Ascending aorta (tissue), 2 donors: ENCODE data around the gene PGC. TPM values are rescaled to one million over a fixed set of nuclear protein-coding genes. Genes with fewer than 3 reads are reported as not detected.

Experiments
- DNase-seq, 2 donors: peaks; one replicate each; pipeline ENCODE4 v3.0.0-alpha.2; 2019; ENCODE audit warnings: low spot score in 2 of 2
- H3K27ac ChIP-seq, 2 donors: fragments of 200-600 bp; sonication (generic); one replicate each; pipeline ENCODE4 v1.5.1; 2016 to 2017; ENCODE audit warnings: mild to moderate bottlenecking in 1 of 2
- H3K27me3 ChIP-seq: fragments of 200-600 bp; sonication (generic); one replicate; pipeline ENCODE4 v1.5.1; 2017
- H3K36me3 ChIP-seq, 2 donors: fragments of 200-600 bp; sonication (generic); one replicate each; pipeline ENCODE4 v1.5.1; 2016
- H3K4me1 ChIP-seq, 2 donors: fragments of 200-600 bp; sonication (generic); one replicate each; pipeline ENCODE4 v1.5.1; 2016 to 2017; ENCODE audit warnings: mild to moderate bottlenecking in 1 of 2
- H3K4me3 ChIP-seq, 2 donors: fragments of 200-600 bp; sonication (generic); one replicate each; pipeline ENCODE4 v1.5.1; 2016 to 2017; ENCODE audit warnings: mild to moderate bottlenecking in 1 of 2
- H3K9me3 ChIP-seq, 2 donors: fragments of 200-600 bp; sonication (generic); one replicate each; pipeline ENCODE4 v1.5.1; 2016
- CTCF ChIP-seq, 3 experiments: fragments of 200-600 bp in 2 of 3; fragments of 450-650 bp in 1 of 3; sonication (generic) in 2 of 3; IDR thresholded peaks; one replicate each; pipeline ENCODE4 v1.5.1; 2016 to 2019; ENCODE audit warnings: antibody characterized with exemption in 3 of 3, mild to moderate bottlenecking in 1 of 3, moderate library complexity in 1 of 3
- intact Hi-C: fragments of 100-400 bp; cut with DNase I; formaldehyde crosslinking; loops from one replicate; pipeline ENCODE4 v1.15.1; 2023
- total RNA-seq: library from RNA; depleted of rRNA; stranded (reverse); fragments of >200 nt; gene quantifications from one replicate; pipeline ENCODE4 v1.1.0, GENCODE V29; 2016

PGC gene
- total RNA-seq, 1 donor from 2014 or later: 0.53 TPM

GRCh38 chr6:41729624-41730023 lies 17.6 kb downstream of the PGC start:
- intact Hi-C loops: loop anchor here (10.0 kb wide), 1 partner anchor 655 kb away; the partner anchor contains the start of genes NFYA and OARD1
- no peak for TF ChIP-seq CTCF (IDR thresholded peaks at IDR 0.05)
- no peaks in the 10 kb centered on the region for H3K9me3 ChIP-seq
- no peaks in the 10 kb centered on the region for H3K27me3 ChIP-seq
- H3K36me3 ChIP-seq: no peaks in the 10 kb centered on the region
- no peak overlapping the region for H3K4me3 ChIP-seq
- no peak for DNase-seq
- peaks cover 0 to 32% of the 10 kb centered on the region in 2 donors for H3K4me1 ChIP-seq
- no peak overlapping the region for H3K27ac ChIP-seq

GRCh38 chr6:41728954-41729353 lies 18.2 kb downstream of the PGC start:
- no peak for DNase-seq
- Histone ChIP-seq H3K4me1 (peaks cover 0 to 38% of the 10 kb centered on the region in 2 donors), H3K27me3 (no peaks in the 10 kb centered on the region), H3K9me3 (no peaks in the 10 kb centered on the region), H3K27ac (no peak overlapping the region), H3K4me3 (no peak overlapping the region), H3K36me3 (no peaks in the 10 kb centered on the region)
- intact Hi-C loops: no loop called here
- TF ChIP-seq CTCF (IDR thresholded peaks at IDR 0.05): no peak

- intact Hi-C loops: no loop called here
- no peak for TF ChIP-seq CTCF (IDR thresholded peaks at IDR 0.05)
- Histone ChIP-seq H3K4me3 (no peak overlapping the region), H3K4me1 (peaks cover under 1 to 41% of the 10 kb centered on the region in 2 donors), H3K36me3 (no peaks in the 10 kb centered on the region), H3K27ac (no peak overlapping the region), H3K27me3 (no peaks in the 10 kb centered on the region), H3K9me3 (no peaks in the 10 kb centered on the region)
- DNase-seq: no peak
Measured at GRCh38 chr6:41728073-41728936, 18.9 kb downstream of the PGC start.

- intact Hi-C loops: no loop called here
- Histone ChIP-seq H3K27ac (no peak overlapping the region), H3K36me3 (no peaks in the 10 kb centered on the region), H3K4me1 (peaks cover 4 to 40% of the 10 kb centered on the region in 2 donors), H3K27me3 (no peaks in the 10 kb centered on the region), H3K4me3 (no peak overlapping the region), H3K9me3 (no peaks in the 10 kb centered on the region)
- TF ChIP-seq CTCF (IDR thresholded peaks at IDR 0.05): no peak
- DNase-seq: no peak
Measured at GRCh38 chr6:41727705-41728072, 19.5 kb downstream of the PGC start.

GRCh38 chr6:41726876-41727275 lies 20.3 kb downstream of the PGC start:
- no peak overlapping the region for H3K27ac ChIP-seq
- no peak overlapping the region for H3K4me3 ChIP-seq
- no peak for TF ChIP-seq CTCF (IDR thresholded peaks at IDR 0.05)
- peaks cover 4 to 38% of the 10 kb centered on the region in 2 donors for H3K4me1 ChIP-seq
- DNase-seq: no peak
- H3K36me3 ChIP-seq: no peaks in the 10 kb centered on the region
- H3K9me3 ChIP-seq: no peaks in the 10 kb centered on the region
- intact Hi-C loops: no loop called here
- no peaks in the 10 kb centered on the region for H3K27me3 ChIP-seq
